GM12878 (cell line): Measurements from ENCODE around the gene PRM2. TPM values are rescaled to one million over a fixed set of nuclear protein-coding genes. Genes with fewer than 3 reads are reported as not detected.

ENCODE experiments used
- BMI1 ChIP-seq: fragments of 450-650 bp; IDR thresholded peaks from 2 replicates; pipeline ENCODE4 v1.6.1; 2016; ENCODE audit warnings: mild to moderate bottlenecking, moderate library complexity, borderline replicate concordance
- CHD1 ChIP-seq: IDR thresholded peaks from 2 replicates; pipeline ENCODE4 v1.6.1; 2012; ENCODE audit warnings: low read depth, low read length, improper control_type of control experiment
- FOXK2 ChIP-seq: fragments of 450-650 bp; IDR thresholded peaks from 2 replicates; pipeline ENCODE4 v1.6.1; 2017; ENCODE audit warnings: mild to moderate bottlenecking, moderate library complexity
- FOXM1 ChIP-seq: IDR thresholded peaks from 2 replicates; pipeline ENCODE4 v1.6.1; 2012; ENCODE audit warnings: low read depth, mild to moderate bottlenecking, inconsistent platforms, low read length, moderate library complexity
- IKZF2 ChIP-seq, 2 experiments: fragments of 450-650 bp; IDR thresholded peaks; 2 replicates each; pipeline ENCODE4 v1.6.1; 2017; ENCODE audit warnings: mild to moderate bottlenecking in 2 of 2, moderate library complexity in 2 of 2
- MEF2A ChIP-seq: IDR thresholded peaks from 2 replicates; pipeline ENCODE4 v1.6.1; 2011; ENCODE audit warnings: low read depth, mild to moderate bottlenecking, low read length, moderate library complexity; ENCODE audit not compliant: insufficient read depth
- MYC ChIP-seq: IDR thresholded peaks from 2 replicates; pipeline ENCODE4 v1.6.1; 2011; ENCODE audit warnings: mild to moderate bottlenecking, low read length, moderate library complexity, inconsistent platforms; ENCODE audit not compliant: insufficient read depth, insufficient replicate concordance, insufficient read length, severe bottlenecking
- POLR2A ChIP-seq: IDR thresholded peaks from 2 replicates; pipeline ENCODE4 v1.6.1; 2011; ENCODE audit warnings: low read depth, mild to moderate bottlenecking, low read length
- SIX5 ChIP-seq: IDR thresholded peaks from 2 replicates; pipeline ENCODE4 v1.6.1; 2011; ENCODE audit warnings: mild to moderate bottlenecking, low read depth, low read length, moderate library complexity; ENCODE audit not compliant: severe bottlenecking
- SP1 ChIP-seq: IDR thresholded peaks from one replicate; pipeline ENCODE4 v1.6.1; 2011; ENCODE audit warnings: low read depth, low read length
- polyA plus RNA-seq, 11 experiments: library from polyadenylated mRNA; depleted of rRNA in 4 of 11; unstranded in 6 of 11; stranded (reverse) in 5 of 11; fragments of >200 nt; fragmentation: Nextera tagmentation in 4 of 11; fragmentation: Illumina TruSeq in 1 of 11; extraction: Ambion mirVana in 4 of 11; extraction: Trizol in 1 of 11; gene quantifications; 1 replicate in 1 of 11; 2 replicates in 10 of 11; pipeline versions ENCODE4 v1.2.1 to v1.2.3, GENCODE V29; 2011 to 2016; ENCODE audit warnings: inconsistent platforms in 2 of 11, missing spikeins in 2 of 11, low read depth in 1 of 11
- total RNA-seq, 4 experiments: library from RNA; depleted of rRNA in 3 of 4; stranded (reverse); fragments of >200 nt in 3 of 4; fragmentation: Illumina TruSeq in 1 of 4; extraction: Trizol in 1 of 4; gene quantifications; 2 replicates each; pipeline versions ENCODE4 v1.2.1 to v1.2.3, GENCODE V29; 2013 to 2021
- TF ChIP-seq, protein P1 (sequence below): fragments of 450-650 bp; formaldehyde crosslinking; IDR thresholded peaks from 2 replicates; pipeline ENCODE4 v1.4.0; 2020; ENCODE audit warnings: mild to moderate bottlenecking, moderate library complexity

Gene PRM2
- total and polyA plus RNA-seq, 10 of the 15 experiments (the other 5 are each of a cell fraction or from before 2014, with no cell fraction given) = not detected

DNA sequence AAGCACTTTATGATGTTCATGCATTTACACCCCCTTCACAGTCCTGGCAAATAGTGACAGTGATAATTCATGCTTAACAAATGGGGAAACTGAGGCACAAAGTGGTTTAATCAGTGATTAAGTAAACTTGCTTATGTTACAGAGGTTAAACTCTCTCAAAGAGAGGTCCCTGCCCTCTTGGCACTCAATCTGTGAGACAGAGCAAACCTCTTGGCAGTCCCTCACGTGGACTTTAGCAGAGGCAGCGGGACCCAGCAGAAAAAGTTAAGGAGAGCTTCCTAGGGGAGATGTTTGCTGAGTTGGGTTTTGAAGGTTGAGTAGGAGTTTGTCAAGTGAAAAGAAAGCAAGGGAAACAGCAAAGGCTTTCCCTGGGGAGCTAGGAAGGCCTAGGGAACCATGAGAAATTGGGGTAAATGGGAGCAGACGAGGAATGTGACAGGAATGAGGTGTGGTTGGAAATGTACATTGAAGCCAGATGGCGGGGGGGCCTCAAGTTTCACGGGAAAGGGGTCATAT lies 31.0 kb downstream of the PRM2 start (continued):
- TF ChIP-seq, protein P1, sequence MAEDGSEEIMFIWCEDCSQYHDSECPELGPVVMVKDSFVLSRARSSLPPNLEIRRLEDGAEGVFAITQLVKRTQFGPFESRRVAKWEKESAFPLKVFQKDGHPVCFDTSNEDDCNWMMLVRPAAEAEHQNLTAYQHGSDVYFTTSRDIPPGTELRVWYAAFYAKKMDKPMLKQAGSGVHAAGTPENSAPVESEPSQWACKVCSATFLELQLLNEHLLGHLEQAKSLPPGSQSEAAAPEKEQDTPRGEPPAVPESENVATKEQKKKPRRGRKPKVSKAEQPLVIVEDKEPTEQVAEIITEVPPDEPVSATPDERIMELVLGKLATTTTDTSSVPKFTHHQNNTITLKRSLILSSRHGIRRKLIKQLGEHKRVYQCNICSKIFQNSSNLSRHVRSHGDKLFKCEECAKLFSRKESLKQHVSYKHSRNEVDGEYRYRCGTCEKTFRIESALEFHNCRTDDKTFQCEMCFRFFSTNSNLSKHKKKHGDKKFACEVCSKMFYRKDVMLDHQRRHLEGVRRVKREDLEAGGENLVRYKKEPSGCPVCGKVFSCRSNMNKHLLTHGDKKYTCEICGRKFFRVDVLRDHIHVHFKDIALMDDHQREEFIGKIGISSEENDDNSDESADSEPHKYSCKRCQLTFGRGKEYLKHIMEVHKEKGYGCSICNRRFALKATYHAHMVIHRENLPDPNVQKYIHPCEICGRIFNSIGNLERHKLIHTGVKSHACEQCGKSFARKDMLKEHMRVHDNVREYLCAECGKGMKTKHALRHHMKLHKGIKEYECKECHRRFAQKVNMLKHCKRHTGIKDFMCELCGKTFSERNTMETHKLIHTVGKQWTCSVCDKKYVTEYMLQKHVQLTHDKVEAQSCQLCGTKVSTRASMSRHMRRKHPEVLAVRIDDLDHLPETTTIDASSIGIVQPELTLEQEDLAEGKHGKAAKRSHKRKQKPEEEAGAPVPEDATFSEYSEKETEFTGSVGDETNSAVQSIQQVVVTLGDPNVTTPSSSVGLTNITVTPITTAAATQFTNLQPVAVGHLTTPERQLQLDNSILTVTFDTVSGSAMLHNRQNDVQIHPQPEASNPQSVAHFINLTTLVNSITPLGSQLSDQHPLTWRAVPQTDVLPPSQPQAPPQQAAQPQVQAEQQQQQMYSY (CRISPR knock-in tag) = no peak
- no peak for TF ChIP-seq SP1
- TF ChIP-seq SIX5 = no peak
- no peak for TF ChIP-seq BMI1
- TF ChIP-seq MYC = no peak
- no peak for TF ChIP-seq MEF2A
- TF ChIP-seq FOXM1 = no peak
- TF ChIP-seq IKZF2 (IDR thresholded peaks at IDR 0.05) = no peak
- TF ChIP-seq POLR2A = no peak
- TF ChIP-seq CHD1 = no peak
- no peak for TF ChIP-seq FOXK2
